GM12874 (cell line): ENCODE data around the gene BMP2K.

Experiments used
- CTCF ChIP-seq: IDR thresholded peaks from 2 replicates; pipeline ENCODE4 v1.5.1; 2011; ENCODE audit warnings: low read depth, mild to moderate bottlenecking, control low read depth, low read length, moderate library complexity; ENCODE audit not compliant: insufficient read depth

The BMP2K gene

GRCh38 chr4:78780093-78780492, 3.9 kb downstream of the BMP2K start:
- no peak for TF ChIP-seq CTCF

GRCh38 chr4:78781139-78781538, 5.0 kb downstream of the BMP2K start:
- TF ChIP-seq CTCF = no peak

- TF ChIP-seq CTCF = no peak
Observed at GRCh38 chr4:78781924-78782323, 5.8 kb downstream of the BMP2K start.

GRCh38 chr4:78784236-78784865, 8.2 kb downstream of the BMP2K start:
- no peak for TF ChIP-seq CTCF

GRCh38 chr4:78787392-78788006, 11.3 kb downstream of the BMP2K start:
- no peak for TF ChIP-seq CTCF

GRCh38 chr4:78788007-78788889, 12.1 kb downstream of the BMP2K start:
- TF ChIP-seq CTCF = no peak

GRCh38 chr4:78796526-78796925, 20.4 kb downstream of the BMP2K start:
- no peak for TF ChIP-seq CTCF
